ENCODE results near the gene NDUFAF3. TPM values are rescaled to one million over a fixed set of nuclear protein-coding genes. Genes with fewer than 3 reads are reported as not detected.
A peak's percentile ranks its signal among the peaks of the same experiment; 100 is the strongest.

NDUFAF3 gene
- total RNA-seq, 2 experiments from 2014 or later, result 98.1 to 108 TPM

- H3K27ac Mint-ChIP-seq, result peak overlapping the region; percentile 98
- peak; percentile 99 for DNase-seq
- peak overlapping the region; percentile 98 for H3K4me3 Mint-ChIP-seq
- peaks cover 44% of the 10 kb centered on the region for H3K36me3 Mint-ChIP-seq (ENCODE audit: low read depth)
- H3K4me1 Mint-ChIP-seq, result peaks cover 61% of the 10 kb centered on the region
- no peaks in the 10 kb centered on the region for H3K27me3 Mint-ChIP-seq
- ChIA-PET CTCF (interaction anchor here (0.6 to 9.4 kb wide), 16 partner anchors 8 to 1207 kb away, joined by 3 to 117 read pairs (median 4); partner anchors contain the start of genes ARIH2, IMPDH2, P4HTM and QRICH1), POLR2A (interaction anchor here (0.6 to 15.9 kb wide), 37 partner anchors 7 to 585 kb away, joined by 3 to 309 read pairs (median 7); partner anchors contain the start of genes ARIH2, CCDC51, CELSR3 and DAG1)
- H3K9me3 Mint-ChIP-seq, result no peaks in the 10 kb centered on the region
Observed at GRCh38 chr3:49021213-49021812, 608 bp upstream of the NDUFAF3 start.

GRCh38 chr3:49022688-49023171, 809 bp downstream of the NDUFAF3 start:
- H3K36me3 Mint-ChIP-seq (ENCODE audit: low read depth), result peaks cover 56% of the 10 kb centered on the region
- ChIA-PET CTCF (interaction anchor here (0.9 to 9.4 kb wide), 10 partner anchors 9 to 448 kb away, joined by 3 to 117 read pairs (median 6); partner anchors contain the start of genes ARIH2, DAG1, P4HTM and QRICH1), POLR2A (interaction anchor here (1.0 to 15.9 kb wide), 20 partner anchors 9 to 583 kb away, joined by 3 to 309 read pairs (median 9); partner anchors contain the start of genes ARIH2, CCDC51, DAG1 and IP6K2)
- H3K27ac Mint-ChIP-seq, result peak overlapping the region; percentile 98
- peaks cover 65% of the 10 kb centered on the region for H3K4me1 Mint-ChIP-seq
- H3K27me3 Mint-ChIP-seq, result no peaks in the 10 kb centered on the region
- H3K9me3 Mint-ChIP-seq, result no peaks in the 10 kb centered on the region
- H3K4me3 Mint-ChIP-seq, result peak overlapping the region; percentile 98
- no peak for DNase-seq

- POLR2A ChIA-PET, result interaction anchor here (0.9 to 15.9 kb wide), 4 partner anchors 10 to 70 kb away, joined by 3 to 309 read pairs (median 144); partner anchors contain the start of genes P4HTM, QRICH1 and WDR6
- CTCF ChIA-PET, result interaction anchor here (3.3 to 9.4 kb wide), 3 partner anchors 16 to 69 kb away, joined by 28 to 117 read pairs (median 95); partner anchors contain the start of genes P4HTM, QRICH1 and WDR6
- DNase-seq, result no peak
- Mint-ChIP-seq H3K27ac (peak overlapping the region; percentile 54), H3K27me3 (no peaks in the 10 kb centered on the region), H3K9me3 (no peaks in the 10 kb centered on the region), H3K4me1 (peaks cover 72% of the 10 kb centered on the region), H3K4me3 (peak overlapping the region; percentile 98), H3K36me3 (ENCODE audit: low read depth) (peaks cover 63% of the 10 kb centered on the region)
Observed at GRCh38 chr3:49023775-49024174, 1.9 kb downstream of the NDUFAF3 start.

DNA sequence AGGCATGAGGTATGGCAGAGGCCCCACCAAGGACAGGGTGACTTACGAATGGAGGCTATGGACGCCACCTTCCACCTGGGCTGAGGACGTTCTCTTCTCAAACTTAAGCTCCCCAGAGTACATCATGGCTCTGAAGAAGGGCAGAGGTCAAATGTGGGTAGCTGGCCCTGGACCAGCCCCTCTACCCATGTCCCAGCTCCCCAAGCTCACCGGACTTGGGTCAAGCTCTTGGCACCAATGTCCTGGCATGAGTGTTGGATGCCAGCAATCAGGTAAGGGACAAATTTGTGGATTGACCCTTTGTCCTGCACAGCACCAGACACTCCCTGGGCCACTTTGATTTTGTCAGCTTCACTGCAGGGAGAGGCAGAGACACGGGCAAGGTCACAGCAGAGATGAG, 2.5 kb downstream of the NDUFAF3 start:
- DNase-seq, result no peak
- Mint-ChIP-seq H3K4me1 (peaks cover 71% of the 10 kb centered on the region), H3K4me3 (no peak overlapping the region), H3K27ac (no peak overlapping the region), H3K27me3 (no peaks in the 10 kb centered on the region), H3K9me3 (no peaks in the 10 kb centered on the region), H3K36me3 (ENCODE audit: low read depth) (peaks cover 67% of the 10 kb centered on the region)
- CTCF ChIA-PET, result interaction anchor here (3.3 to 9.4 kb wide), 3 partner anchors 16 to 68 kb away, joined by 28 to 117 read pairs (median 95); partner anchors contain the start of genes P4HTM, QRICH1 and WDR6
- POLR2A ChIA-PET, result interaction anchor here (0.5 to 15.9 kb wide), 5 partner anchors 10 to 69 kb away, joined by 3 to 309 read pairs (median 99); partner anchors contain the start of genes P4HTM, QRICH1 and WDR6

DNA sequence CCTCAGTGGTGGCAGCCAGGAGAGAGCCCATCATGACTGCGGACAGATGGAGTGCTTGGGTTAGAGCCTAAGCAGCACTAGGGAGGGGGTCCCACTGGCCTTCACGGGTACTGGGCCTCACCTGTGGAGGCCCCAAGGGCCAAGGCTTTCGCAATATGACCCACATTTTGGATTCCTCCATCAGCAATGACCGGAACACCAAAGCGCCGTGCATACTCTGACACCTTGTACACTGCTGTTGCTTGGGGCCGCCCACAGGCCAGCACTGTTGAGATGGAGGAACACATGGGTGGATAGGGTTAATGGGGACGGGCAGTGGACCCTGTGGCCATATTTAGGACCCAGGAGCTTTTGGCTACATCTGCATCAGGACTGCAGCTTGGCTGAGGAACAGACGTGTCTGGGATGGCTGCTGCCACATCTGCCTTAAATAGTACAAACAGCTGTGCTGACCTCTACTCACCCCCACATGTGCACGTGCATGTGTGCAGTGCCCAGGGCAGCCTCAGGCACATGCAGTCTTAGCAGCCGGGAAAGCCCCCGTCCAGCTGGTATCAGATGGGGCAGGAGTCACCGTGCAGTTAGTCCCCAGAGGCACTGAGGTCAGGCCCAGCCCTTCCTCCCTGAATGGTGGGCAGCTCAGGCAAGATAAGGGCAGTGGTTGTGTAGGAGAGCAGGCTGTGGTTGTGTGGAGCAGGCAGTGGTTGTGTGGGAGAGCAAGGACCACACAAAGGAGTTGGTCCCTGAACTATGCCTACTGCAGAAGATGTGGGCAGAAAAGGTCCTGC, 3.3 kb downstream of the NDUFAF3 start:
- POLR2A ChIA-PET, result interaction anchor here (0.9 to 15.9 kb wide), 4 partner anchors 18 to 69 kb away, joined by 4 to 309 read pairs (median 144); partner anchors contain the start of genes P4HTM, QRICH1 and WDR6

GRCh38 chr3:49025793-49026520, 4.0 kb downstream of the NDUFAF3 start:
- H3K27me3 Mint-ChIP-seq, result no peaks in the 10 kb centered on the region
- no peak for DNase-seq
- no peak overlapping the region for H3K4me3 Mint-ChIP-seq
- CTCF ChIA-PET, result interaction anchor here (0.9 to 1.3 kb wide), 2 partner anchors 8 to 19 kb away, joined by 3 read pairs; partner anchors contain the start of gene WDR6
- H3K27ac Mint-ChIP-seq, result peak overlapping the region; percentile 26
- peaks cover 67% of the 10 kb centered on the region for H3K36me3 Mint-ChIP-seq (ENCODE audit: low read depth)
- no peaks in the 10 kb centered on the region for H3K9me3 Mint-ChIP-seq
- POLR2A ChIA-PET, result interaction anchor here (0.7 to 15.9 kb wide), 4 partner anchors 8 to 68 kb away, joined by 4 to 309 read pairs (median 97); partner anchors contain the start of genes DALRD3, P4HTM, QRICH1 and WDR6
- peaks cover 67% of the 10 kb centered on the region for H3K4me1 Mint-ChIP-seq

More for the DNA sequence above, 3.3 kb downstream of the NDUFAF3 start:
- Mint-ChIP-seq H3K36me3 (ENCODE audit: low read depth) (peaks cover 66% of the 10 kb centered on the region), H3K27me3 (no peaks in the 10 kb centered on the region), H3K27ac (no peak overlapping the region), H3K4me3 (no peak overlapping the region), H3K9me3 (no peaks in the 10 kb centered on the region), H3K4me1 (peaks cover 67% of the 10 kb centered on the region)
- no peak for DNase-seq
- CTCF ChIA-PET, result interaction anchor here (8.4 kb wide), 1 partner anchor 17 kb away, joined by 117 read pairs; the partner anchor contains the start of gene WDR6

DNA sequence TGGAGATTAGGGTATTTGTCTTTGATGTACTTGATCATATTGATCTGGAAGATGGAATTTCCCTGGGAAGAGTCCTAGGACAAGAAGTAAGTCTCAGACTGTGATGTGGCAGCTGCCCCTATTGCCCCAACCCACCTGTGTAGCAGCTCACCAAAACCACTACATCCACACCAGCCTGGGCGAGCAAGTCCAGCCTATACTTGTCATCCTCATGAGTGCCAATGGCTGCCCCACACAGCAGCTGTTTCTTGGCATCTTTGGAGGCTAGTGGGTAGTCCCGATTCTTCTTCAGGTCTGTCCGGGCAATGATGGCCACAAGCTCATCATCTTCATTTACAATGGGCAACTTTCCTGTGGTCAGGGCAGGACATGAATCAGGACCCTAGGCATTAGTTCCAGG, 4.6 kb downstream of the NDUFAF3 start:
- Mint-ChIP-seq H3K4me3 (no peak overlapping the region), H3K9me3 (no peaks in the 10 kb centered on the region), H3K27me3 (no peaks in the 10 kb centered on the region), H3K36me3 (ENCODE audit: low read depth) (peaks cover 69% of the 10 kb centered on the region), H3K4me1 (peaks cover 65% of the 10 kb centered on the region), H3K27ac (peak overlapping the region; percentile 26)
- ChIA-PET CTCF (interaction anchor here (0.9 to 1.3 kb wide), 2 partner anchors 9 to 20 kb away, joined by 3 read pairs; partner anchors contain the start of gene WDR6), POLR2A (interaction anchor here (0.7 to 15.9 kb wide), 3 partner anchors 9 to 38 kb away, joined by 4 to 309 read pairs (median 190); partner anchors contain the start of genes DALRD3, P4HTM and WDR6)
- DNase-seq, result no peak

- Mint-ChIP-seq H3K27ac (peak overlapping the region; percentile 86), H3K36me3 (ENCODE audit: low read depth) (peaks cover 79% of the 10 kb centered on the region)
- CTCF ChIA-PET, result interaction anchor here (2.2 kb wide), 1 partner anchor 40 kb away, joined by 12 read pairs; no protein-coding TSS in a partner anchor
Observed at GRCh38 chr3:49027634-49028033, 5.7 kb downstream of the NDUFAF3 start.

DNA sequence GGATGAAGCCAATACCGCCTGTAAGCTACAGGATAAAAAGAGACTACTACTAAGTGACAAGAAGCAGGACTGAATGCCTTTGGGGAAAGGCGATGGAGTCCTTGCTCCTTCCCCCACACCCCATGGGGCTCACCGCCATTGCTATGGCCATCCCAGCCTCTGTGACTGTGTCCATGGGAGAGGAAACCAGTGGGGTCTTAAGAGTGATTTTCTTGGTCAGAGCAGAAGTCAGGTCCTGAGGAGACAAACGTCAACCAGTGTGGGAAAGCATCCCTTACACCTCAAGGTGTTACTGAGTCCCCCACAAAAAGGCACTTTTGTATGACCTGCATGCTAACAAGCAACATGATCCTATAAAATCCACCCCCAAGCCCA, 6.4 kb downstream of the NDUFAF3 start:
- Mint-ChIP-seq H3K4me1 (peaks cover 56% of the 10 kb centered on the region), H3K9me3 (no peaks in the 10 kb centered on the region), H3K27me3 (no peaks in the 10 kb centered on the region), H3K4me3 (peak overlapping the region; percentile 84), H3K36me3 (ENCODE audit: low read depth) (peaks cover 80% of the 10 kb centered on the region), H3K27ac (peak overlapping the region; percentile 86)
- POLR2A ChIA-PET, result interaction anchor here (1.2 to 3.0 kb wide), 6 partner anchors 9 to 65 kb away, joined by 3 to 55 read pairs (median 22); partner anchors contain the start of genes DALRD3, QRICH1 and WDR6
- CTCF ChIA-PET, result interaction anchor here (0.9 to 2.2 kb wide), 3 partner anchors 15 to 40 kb away, joined by 3 to 13 read pairs (median 12); partner anchors contain the start of gene WDR6
- no peak for DNase-seq

More at GRCh38 chr3:49027634-49028033, 5.7 kb downstream of the NDUFAF3 start:
- Mint-ChIP-seq H3K27me3 (no peaks in the 10 kb centered on the region), H3K4me1 (peaks cover 62% of the 10 kb centered on the region), H3K4me3 (peak overlapping the region; percentile 84), H3K9me3 (no peaks in the 10 kb centered on the region)
- DNase-seq, result no peak
- POLR2A ChIA-PET, result interaction anchor here (2.3 to 12.4 kb wide), 4 partner anchors 9 to 66 kb away, joined by 35 to 309 read pairs (median 45); partner anchors contain the start of genes DALRD3, QRICH1 and WDR6

- DNase-seq, result peak; percentile 94
- POLR2A ChIA-PET, result interaction anchor here (0.6 to 3.0 kb wide), 19 partner anchors 10 to 384 kb away, joined by 3 to 55 read pairs (median 4); partner anchors contain the start of genes ARIH2, DALRD3, QRICH1 and USP19
- H3K4me1 Mint-ChIP-seq, result peaks cover 50% of the 10 kb centered on the region
- no peaks in the 10 kb centered on the region for H3K27me3 Mint-ChIP-seq
- H3K27ac Mint-ChIP-seq, result peak within 1 kb of the TSS; percentile 86
- CTCF ChIA-PET, result interaction anchor here (0.6 to 2.2 kb wide), 13 partner anchors 9 to 311 kb away, joined by 3 to 13 read pairs (median 4); partner anchors contain the start of genes DALRD3, P4HTM, QRICH1 and USP4
- no peaks in the 10 kb centered on the region for H3K9me3 Mint-ChIP-seq
- H3K36me3 Mint-ChIP-seq (ENCODE audit: low read depth), result peaks cover 77% of the 10 kb centered on the region
- peak within 1 kb of the TSS; percentile 84 for H3K4me3 Mint-ChIP-seq
Observed at GRCh38 chr3:49028673-49029562, 7.0 kb downstream of the NDUFAF3 start, which contains the start of gene IMPDH2. TSS of gene IMPDH2 (minus strand) at chr3:49029398. CDS start at chr3:49029350, 48 bp downstream.

Measured in activated CD4-positive, alpha-beta memory T cell treated with anti-CD3 and anti-CD28 coated beads, Interleukin-2, amount 10 ng/mL, durations not matched to agents 7 days and 5 days (primary cell).